GM19397 (cell line): ENCODE data around the gene GNB1.

Experiments used
- ATAC-seq: cut with Tn5 transposase; IDR thresholded peaks from one replicate; pipeline ENCODE4 v1.9.1; 2021; ENCODE audit warnings: mild to moderate bottlenecking, moderate library complexity; ENCODE audit not compliant: unreplicated experiment

The GNB1 gene

GRCh38 chr1:1768249-1768992, 122.5 kb downstream of the GNB1 start:
- no peak for ATAC-seq

GRCh38 chr1:1764876-1765470, 125.9 kb downstream of the GNB1 start:
- ATAC-seq: no peak

DNA sequence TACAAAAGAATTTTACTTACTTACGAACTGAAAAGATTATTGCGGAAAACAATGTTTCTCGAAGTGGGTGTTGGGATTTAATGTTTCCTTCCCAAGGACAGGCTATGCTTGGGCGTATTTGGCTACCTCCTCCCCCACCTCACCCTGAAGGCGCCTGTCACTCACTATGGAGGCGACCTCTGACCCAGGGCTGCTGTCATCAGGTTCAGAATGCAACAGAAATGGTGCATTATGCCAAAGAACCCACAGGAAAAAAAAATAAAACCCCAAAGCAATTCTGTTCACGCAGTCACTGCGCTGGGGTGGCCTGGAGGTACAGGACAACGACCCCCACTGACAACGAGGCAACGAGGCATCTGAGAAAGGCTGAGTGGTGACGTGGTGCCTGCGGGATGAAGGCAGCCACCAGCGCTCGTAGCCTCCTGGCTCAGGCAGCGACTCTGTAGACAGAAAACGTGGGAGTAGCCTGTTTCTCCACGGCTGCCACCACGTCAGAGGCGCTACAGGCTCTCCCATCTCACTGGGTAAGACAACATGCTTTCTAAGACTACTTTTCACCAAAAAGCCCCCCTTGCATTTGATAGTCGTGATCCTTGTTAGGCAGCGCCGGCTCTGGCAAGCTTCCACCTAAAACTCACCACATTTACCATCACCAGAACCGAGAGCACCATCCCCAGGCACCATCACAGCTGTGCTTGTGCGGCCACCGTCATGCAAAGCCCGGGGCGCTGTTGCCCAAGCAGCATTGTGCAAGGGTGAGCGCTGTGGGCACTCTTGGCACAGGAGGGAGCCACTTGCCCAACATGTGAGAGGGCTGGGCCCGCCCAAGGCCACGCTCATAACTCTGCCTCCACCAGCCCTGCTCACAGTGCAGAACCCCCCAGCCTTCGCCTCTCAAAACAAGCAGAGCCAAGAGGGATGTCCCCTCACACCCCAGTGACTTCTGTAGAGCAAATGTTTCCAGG, 126.9 kb downstream of the GNB1 start:
- no peak for ATAC-seq

DNA sequence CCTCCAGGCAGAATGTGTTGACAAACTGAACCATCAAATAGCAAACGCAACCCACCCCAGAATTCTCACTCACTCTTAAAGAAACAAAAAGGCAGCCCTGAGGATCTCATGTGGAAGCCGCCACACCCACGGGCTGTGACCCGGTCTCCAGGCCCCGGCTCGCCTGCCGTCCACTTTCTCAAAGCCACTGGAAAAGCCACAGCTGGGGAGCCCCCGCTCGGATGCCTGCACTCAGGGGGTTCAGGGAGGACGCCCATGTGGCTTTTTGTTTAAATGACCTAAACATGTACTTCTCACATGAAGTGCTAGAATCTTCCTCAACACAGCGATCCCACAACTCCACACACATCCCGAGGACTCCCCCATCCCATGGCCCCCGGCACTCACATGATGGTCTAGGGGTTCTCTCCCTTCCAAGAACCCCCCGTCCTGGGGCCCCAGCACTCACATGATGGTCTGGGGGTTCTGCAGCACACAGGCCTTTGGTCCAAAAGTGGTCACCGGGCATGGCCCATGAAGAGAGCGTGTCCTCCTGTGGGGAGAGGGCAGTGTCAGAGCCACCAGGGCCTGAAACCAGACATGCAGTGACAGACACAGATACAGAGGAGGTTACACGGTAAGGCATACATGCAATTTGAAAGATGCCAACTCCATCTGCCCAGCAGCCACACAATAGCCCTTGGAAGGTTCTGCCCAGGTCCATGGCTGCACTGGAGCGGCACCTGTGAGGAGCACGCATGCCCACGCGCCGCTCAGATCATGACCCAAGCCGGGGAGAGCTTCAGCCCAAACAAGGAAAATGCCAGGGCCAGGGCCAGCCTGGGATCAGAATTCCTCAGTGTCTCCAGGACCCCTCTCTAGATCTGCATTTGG, 129.1 kb downstream of the GNB1 start:
- ATAC-seq: no peak

- no peak for ATAC-seq
Observed at GRCh38 chr1:1760715-1761114, 130.2 kb downstream of the GNB1 start.

DNA sequence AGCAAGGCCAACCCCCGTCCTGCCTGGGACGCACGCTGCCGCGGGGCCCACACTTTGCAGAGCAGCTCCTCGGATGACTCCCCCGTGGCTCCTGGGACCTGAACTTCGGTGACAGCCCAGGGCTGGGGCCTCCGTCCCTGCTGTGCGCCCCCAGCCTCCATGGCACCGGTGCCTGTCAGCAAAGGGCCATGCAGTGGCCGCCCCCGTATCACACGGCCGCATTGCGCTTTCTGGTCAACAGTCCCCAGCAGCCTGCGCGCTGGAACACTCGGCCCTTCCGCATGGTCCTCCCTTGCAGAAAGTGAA, 130.6 kb downstream of the GNB1 start:
- no peak for ATAC-seq

GRCh38 chr1:1759456-1760344, 131.2 kb downstream of the GNB1 start:
- ATAC-seq: no peak

- ATAC-seq: no peak
Observed at GRCh38 chr1:1758692-1759455, 132.0 kb downstream of the GNB1 start.

- no peak for ATAC-seq
Observed at GRCh38 chr1:1758059-1758621, 132.7 kb downstream of the GNB1 start.

DNA sequence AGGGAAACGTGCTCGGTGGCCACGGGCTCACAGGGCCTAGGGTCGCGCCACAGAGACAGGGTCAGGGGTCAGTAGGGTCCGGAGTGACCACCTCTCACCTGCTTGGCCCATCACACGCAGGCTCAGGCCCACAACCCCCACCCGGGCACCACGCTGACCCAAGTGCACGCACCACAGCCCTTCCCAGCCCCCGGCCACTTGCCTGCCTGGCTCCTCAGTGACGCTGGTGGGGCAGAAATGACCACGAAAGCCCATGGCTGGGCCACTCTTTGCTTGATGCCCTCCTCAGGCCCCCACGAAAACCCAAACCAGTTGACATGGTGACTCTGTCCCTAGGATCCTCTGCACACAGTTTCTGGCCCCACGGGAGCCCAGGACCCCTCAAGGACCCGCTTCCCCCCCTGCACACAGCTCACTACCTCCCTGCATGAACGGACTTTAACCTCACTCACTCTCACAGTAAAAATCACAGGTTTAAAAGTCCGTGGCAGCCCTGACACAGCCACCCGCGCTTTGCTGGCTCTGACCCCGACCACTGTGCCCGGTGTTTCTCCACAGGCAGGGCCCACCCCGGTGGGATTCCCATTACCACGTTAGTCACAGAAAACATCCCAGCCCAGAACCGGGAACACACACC, 133.3 kb downstream of the GNB1 start:
- ATAC-seq: no peak

DNA sequence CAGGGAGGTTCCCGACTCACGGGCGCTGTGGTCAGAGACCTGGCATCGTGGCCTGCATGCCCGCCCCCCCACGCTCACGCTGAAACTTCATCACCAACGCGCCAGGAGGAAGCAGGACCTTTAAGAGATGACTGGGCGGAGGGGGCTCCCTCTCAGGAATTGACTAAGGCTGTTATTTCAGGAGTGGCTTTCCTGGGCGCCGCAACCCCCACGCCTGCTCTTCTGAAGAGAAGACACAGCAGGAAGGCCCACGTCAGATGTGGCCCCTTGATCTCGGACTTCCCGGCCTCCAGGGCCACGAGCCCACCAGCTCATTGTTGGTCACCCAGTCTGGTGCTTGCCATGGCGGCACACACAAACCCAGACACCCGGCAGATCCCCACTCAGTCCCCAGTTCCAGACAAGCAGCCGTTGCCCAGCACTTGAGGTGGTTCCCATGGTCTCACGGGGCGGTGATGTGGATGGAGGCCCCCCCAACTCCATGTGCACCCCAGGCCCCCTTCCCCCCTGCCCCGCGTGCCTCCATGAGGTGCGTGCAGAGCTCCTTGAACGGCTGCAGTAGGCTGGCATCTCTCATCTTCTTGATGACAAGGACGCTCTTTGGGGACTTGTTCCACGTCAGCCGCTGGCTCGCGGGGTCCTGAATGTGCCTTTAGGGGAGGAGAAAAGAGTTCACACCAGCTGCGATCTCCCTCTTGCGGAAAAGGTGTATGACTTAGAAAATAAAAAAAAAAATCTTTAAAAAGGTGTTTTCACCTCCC, 134.0 kb downstream of the GNB1 start:
- ATAC-seq: no peak

DNA sequence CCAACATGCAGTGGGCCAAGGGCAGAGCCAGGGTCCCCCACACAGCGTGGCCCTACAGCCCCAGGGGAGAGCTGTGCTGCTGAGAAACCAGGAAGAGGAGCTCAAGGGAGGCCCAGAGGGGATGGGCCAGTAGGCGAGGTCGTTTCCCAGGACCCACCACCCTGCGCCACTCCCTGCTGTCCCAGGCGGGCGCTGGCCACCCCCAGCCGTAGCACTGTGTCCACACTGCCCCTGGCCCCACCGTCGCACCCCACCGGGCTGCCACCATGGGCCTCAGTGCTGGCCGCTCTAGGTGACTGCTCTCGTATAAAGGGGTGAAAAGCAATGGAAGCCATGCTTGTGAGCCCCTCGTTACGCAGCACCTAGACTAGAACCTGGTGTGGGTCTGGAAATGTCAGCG, 135.0 kb downstream of the GNB1 start:
- ATAC-seq: no peak

DNA sequence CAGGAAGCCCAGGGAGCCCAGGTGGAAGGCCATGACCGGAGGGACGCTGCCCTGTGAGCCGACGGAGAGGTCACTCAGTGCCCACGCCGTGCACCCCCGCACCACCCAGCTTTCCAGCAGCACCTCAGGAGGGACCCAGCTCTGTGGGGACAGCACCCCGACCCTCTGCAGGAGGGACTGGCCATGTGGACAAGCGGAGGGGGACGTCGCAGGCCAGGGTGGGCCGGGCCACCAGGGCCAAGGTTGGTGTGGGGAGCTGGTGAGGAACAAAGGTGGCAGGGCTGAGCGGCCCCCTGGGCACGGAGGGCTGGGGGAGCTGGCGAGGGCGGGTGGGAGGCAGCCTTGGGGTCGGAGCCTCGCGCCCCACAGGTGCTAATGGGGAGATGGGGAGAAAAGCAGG, 135.5 kb downstream of the GNB1 start:
- no peak for ATAC-seq

GRCh38 chr1:1754051-1754815, 136.7 kb downstream of the GNB1 start:
- no peak for ATAC-seq

DNA sequence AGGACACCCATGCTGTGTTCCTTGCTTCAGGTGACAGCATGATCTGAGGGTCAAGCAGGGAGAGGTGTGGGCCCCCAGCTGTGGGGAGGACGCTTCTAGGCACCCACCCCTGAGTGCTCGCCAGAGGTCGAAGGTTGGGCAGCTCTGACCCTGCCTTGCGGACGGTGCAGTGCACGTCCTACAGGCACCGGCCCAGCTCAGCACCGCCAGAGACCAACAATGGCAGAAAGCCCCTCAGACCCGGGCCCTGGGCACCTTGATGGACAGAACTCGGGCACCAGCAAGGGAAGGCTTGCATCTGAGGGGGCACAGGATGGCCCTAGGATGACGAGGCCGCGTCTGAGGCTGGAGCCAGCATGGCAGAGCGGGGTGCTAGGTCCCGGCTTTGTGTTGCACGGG, 137.3 kb downstream of the GNB1 start:
- no peak for ATAC-seq

- no peak for ATAC-seq
Observed at GRCh38 chr1:1752636-1753606, 138.0 kb downstream of the GNB1 start.
